Right hindlimb (tissue), 1 donor: ENCODE measurements around the gene SLAIN1.
A peak's percentile ranks its signal among the peaks of the same experiment; 100 is the strongest.
"Not testable (repeated sequence)": the region's sequence is repeated elsewhere in the genome, so short reads cannot be mapped to it uniquely, and the experiment has no call there.

Experiments
- DNase-seq: peaks from one replicate; pipeline ENCODE4 v3.0.0-alpha.2; 2018

Gene SLAIN1

DNA sequence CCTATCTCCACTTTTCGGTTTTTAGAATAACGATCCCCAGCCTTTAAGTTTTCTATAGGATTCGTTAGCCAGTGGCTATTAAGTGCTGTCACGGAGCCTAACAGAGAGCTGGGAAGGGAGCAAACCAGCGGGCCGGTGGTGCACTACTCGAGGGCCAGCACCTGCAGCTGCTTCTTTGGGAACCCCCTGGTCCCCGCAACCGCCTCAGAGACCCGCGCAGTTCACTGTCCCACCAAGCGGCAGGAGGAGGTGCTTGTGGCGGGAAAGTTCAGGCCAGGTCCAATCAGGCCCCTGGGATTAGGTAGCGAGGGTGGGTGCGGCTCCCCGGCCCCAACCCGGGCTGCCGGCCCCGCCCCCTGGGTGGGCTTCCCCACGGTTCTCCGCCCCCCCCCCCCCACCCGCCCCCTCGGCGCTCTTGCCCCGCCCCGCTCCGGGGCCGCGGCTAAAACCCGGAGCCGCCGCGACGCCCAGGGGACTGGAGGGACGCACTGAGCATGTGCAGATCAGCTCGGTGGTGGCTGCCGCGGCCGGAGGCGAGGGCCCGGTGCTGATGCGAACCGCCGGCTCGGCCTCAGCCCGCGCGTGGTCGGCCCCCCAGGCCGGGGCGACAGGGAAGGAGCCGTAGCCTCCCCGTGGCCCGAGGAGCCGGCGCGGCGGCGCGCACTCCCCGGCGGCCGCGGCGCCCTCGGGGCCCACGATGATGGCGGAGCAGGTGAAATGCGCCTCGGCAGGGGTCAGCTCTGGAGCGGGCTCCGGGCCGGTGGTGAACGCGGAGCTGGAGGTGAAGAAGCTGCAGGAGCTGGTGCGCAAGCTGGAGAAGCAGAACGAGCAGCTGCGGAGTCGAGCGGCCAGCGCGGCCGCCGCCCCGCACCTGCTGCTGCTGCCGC, at the start of gene SLAIN1:
Gene SLAIN1, plus strand, starts transcription at position 471 of the 887 bp plus-strand sequence. Its CDS starts 227 bp downstream, at position 698.
- peak; percentile 79 for DNase-seq

DNA sequence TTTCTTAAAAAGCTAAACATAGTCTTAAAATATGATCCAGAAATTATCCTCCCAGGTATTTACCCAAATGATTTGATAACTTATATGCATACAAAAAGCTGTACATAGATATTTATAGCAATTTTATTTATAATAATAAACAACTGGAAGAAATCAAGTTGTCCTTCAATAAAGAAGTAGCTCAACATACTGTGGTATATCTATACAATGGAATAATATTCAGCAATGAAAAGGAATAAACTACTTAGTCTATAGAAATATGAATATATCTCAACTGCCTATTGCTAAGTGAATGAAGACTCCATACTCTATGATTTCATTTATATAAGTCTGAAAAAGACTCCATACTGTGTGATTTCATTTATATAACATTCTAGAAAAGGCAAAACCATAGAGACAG, 47.1 kb upstream of the SLAIN1 start:
- DNase-seq, result no peak

DNA sequence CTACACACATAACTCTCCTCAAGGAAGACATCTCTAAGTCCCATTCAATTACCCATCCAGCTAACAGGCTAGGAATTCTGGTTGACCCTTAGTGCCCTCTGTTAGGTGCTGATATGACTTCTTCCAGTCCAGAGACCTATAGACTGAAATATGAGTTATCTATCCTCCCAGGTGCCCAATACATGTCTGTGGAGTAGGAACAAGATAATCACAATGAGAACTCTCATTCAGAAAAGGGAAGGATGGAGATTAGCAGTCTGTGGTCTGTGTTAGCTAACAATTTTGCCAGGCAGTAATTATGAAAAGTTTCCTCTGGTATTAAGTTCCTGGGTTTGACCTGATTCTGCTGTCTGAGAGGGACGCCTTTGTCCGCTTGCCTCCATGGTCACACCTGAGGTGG, 44.2 kb upstream of the SLAIN1 start:
- DNase-seq, result no peak

- DNase-seq, result not testable (repeated sequence)
Observed at GRCh38 chr13:77660016-77660415, 37.5 kb upstream of the SLAIN1 start.

- DNase-seq, result no peak
Observed at GRCh38 chr13:77660841-77661250, 36.6 kb upstream of the SLAIN1 start.

GRCh38 chr13:77662301-77662700, 35.2 kb upstream of the SLAIN1 start:
- DNase-seq, result not testable (repeated sequence)

- DNase-seq, result not testable (repeated sequence)
Observed at GRCh38 chr13:77662831-77663230, 34.7 kb upstream of the SLAIN1 start.

GRCh38 chr13:77674852-77675251, 22.6 kb upstream of the SLAIN1 start:
- no peak for DNase-seq

DNA sequence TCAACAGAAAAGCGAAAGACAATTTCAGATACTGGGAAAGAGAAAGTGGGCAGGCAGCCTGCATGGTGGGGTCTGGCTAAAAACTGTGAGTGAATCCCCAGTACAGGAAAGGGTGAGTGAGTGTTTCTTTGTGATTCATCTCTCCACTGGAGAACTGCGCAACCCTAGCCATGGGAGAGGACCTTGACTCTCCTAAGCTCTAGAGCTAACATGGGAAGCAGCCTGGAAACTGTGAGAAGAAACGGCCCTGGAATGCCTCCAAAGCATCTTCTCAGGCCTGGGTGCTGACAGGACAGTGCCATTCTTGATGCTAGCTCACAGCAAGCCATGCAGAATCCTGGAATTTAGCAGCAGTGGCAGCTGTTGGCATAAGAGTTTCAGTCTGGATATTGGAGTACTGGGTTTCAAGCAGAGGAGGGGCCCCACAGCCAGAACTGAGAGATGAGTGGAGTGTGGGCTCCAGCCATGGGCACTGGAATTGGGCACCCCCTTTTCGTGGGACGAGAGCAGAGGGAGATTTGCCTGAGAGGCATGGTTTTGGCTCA, 18.7 kb upstream of the SLAIN1 start:
- no peak for DNase-seq

DNA sequence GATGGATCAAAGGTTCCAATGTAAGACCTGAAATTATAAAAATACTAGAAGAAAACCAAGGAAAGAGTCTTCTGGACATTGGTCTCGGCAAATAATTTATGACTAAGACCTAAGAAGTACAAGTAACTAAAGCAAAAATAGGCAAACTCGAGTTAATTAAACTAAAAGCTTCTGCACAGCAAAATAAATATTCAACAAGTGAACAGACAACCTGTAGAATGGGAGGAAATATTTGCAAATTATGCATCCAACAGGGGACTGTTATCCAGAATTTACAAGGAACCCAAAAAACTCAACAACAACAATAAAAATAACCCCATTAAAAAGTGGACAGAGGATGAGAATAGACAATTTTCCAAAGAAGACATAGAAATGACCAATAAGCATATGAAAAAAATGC, 9.7 kb upstream of the SLAIN1 start:
- no peak for DNase-seq

GRCh38 chr13:77691871-77692270, 5.6 kb upstream of the SLAIN1 start:
- no peak for DNase-seq

- no peak for DNase-seq
Observed at GRCh38 chr13:77692746-77693448, 4.6 kb upstream of the SLAIN1 start.

DNA sequence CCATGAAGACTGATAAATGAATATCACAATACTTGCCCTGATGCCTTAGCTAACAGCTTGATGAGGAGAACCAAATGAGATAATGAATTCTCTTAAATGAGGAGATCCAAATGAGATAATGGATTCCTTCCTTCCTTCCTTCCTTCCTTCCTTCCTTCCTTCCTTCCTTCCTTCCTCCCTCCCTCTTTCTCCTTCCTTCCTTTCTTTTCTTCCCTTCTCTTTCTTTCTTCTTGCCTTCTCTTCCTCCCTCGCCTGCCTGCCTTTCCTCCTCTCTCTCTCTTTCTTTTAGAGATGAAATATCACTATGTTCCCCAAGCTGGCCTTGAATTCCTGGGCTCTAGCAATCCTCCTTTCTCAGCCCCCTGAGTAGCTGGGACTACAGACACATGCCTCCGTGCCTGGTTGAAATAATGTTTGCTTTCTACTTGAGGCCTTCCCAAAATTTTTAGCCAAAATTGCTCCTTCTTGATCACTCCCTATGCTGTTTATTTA, 4.0 kb upstream of the SLAIN1 start:
- no peak for DNase-seq

- no peak for DNase-seq
Observed at GRCh38 chr13:77696006-77696878, 1.2 kb upstream of the SLAIN1 start.

GRCh38 chr13:77696879-77697216, 639 bp upstream of the SLAIN1 start:
- no peak for DNase-seq

DNA sequence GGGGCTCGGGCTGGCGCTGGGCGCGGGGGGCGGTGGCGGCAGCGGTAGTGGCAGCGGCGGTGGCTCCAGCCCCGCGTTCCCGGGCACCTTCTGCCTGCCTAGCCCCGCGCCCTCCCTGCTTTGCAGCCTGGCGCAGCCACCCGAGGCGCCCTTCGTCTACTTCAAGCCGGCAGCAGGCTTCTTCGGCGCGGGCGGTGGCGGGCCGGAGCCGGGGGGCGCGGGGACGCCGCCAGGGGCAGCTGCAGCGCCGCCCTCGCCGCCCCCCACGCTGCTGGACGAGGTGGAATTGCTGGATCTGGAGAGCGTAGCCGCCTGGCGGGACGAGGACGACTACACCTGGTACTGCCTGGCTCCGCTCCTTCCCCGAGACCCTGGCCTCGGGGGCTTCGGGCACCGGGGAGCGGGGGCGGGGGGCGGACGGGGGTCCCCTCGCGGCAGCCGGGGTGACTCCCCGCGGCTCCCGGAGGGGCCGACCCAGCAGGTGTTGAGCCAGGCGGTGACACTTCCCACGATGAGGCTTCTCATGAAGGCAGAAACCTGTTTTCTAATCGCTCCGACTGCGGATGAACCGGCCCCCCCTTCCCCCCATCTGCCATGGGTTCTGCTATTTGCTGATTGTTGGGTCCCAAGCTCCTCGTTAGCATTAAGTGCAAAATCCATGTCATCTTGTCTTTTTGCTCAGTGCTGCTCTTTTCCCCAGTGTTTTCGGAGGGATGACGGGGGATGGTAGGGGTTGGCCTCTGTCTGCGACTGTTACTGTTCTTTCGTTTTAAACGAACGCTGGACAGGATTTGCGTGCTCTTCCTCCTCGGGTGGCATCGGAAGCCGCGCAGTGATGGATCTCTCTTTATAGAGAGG, 943 bp downstream of the SLAIN1 start:
- DNase-seq, result peak; percentile 33

DNA sequence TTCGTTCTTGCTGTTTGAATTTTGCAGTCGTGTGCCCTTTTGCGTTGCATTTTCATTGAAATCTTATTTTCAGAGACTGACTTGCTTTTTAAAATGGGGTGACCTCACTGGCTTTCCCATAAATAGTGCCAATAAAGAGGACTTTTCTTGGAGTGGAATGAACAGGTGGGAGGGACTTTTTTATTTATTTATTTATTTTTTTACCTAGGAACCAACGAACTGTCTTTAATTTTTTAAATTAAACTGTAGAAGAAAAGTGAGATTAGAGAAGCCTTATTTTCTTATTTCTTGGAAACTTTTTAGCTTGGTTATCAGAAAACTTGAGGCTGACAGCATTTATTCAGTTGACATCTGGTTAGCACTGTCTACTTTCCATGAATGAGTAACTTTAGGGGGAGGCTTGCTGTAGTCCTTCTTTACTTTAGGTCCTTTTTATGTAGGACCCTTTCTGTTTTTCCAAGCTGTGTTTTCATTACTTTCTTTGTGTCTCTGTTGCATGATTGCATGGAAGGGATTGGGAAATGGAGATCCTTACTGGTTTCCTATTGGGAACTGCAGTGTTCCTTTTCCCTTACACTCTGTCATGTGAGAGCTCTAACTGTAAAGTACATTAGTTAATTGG, 1.7 kb downstream of the SLAIN1 start:
- DNase-seq, result no peak

DNA sequence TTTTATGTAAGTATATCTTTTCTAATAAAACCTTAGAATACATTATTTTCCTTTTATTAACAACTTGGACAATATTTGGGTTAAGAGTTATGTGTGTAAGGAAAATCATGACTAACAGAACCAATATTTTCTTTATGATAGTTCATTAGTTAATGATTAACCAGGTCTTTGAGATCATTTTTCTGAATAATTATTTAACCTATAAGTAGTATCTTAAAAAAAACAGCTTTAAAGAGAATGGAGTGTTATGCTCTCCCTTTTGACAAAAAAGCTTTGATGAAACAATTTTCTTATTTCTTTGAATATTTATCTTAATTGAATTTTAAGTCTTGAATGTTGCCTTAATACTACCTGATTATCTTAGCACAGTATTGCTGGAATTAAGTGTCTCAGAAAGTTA, 3.8 kb downstream of the SLAIN1 start:
- DNase-seq, result no peak

DNA sequence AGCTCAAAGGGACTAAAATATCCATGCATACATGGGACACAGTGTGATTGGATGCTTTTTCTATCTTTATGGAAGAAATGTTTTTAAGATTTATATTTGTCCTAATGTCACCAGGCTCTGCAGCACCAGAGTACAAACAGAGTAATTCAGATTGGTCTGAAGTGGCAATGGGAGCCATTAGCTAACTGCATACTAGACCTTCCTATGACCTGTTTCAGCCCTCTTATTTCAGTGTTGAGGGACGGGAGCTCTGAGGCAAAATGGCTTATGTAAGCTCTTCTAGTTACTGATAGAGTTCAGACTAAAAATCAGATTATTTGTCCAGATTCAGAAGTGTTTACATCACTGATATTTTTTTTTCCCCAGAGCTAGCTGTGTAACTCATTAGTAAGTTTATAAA, 4.9 kb downstream of the SLAIN1 start:
- DNase-seq, result no peak

GRCh38 chr13:77703408-77703807, 5.9 kb downstream of the SLAIN1 start:
- DNase-seq, result no peak

DNA sequence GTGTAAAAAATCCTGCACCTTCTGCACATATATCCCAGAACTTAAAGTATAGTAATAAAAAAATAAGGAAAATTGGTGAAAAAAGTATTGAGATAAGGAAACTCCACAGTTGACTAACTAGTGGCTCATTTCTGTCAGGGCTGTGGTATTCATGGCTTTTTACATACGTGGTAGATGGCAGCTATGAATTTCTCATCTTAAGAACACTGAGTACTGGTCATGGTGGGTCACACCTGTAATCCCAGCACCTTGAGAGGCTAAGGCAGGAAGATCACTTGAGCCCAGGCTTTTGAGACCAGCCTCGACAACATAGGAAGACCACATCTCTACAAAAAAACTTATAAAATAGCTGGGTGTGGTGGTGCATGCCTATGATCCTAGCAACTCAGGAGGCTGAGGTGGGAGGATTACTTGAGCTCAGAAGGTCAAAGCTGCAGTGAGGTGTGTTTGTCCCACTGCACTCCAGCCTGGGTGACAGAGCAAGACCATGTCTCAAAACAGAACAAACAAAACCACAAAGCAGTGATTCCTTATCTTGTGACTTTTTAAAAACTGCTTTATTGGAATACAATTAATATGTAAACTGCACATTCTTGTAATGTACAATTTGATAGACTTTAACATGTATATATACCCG, 16.8 kb downstream of the SLAIN1 start:
- no peak for DNase-seq
